ENCODE results near the gene UGP2. TPM values are rescaled to one million over a fixed set of nuclear protein-coding genes. Genes with fewer than 3 reads are reported as not detected.

Gene UGP2
- total RNA-seq, 1 experiment from 2014 or later, result 76.1 TPM

Other genes with a start within 250 kb of the UGP2 start
- gene VPS54, start 177.5 kb downstream of the UGP2 start, total RNA-seq (2021; ENCODE audit: unreplicated experiment), result 21.2 TPM

All from Panc1 (cell line).